K562 (cell line): Measurements from ENCODE around the gene NCAPG2. TPM values are rescaled to one million over a fixed set of nuclear protein-coding genes. Genes with fewer than 3 reads are reported as not detected.

Source experiments
- ATAC-seq: fragments of 200-7000 bp; cut with Tn5 transposase; 3 replicates; pipeline ENCODE4 v1.9.1; 2020; ENCODE audit warnings: moderate library complexity
- BruUV-seq: library from RNA; stranded (reverse); fragments of 400-500 nt; replicated peaks from 2 replicates; lab custom pipeline; 2021; lab: Mats Ljungman, UMichigan
- CTCF ChIA-PET: fragments of 300-600 bp; formaldehyde crosslinking; extraction: SDS; loops from one replicate; lab custom pipeline; 2021; ENCODE audit warnings: low intra/inter-chr PET ratio; lab: Yijun Ruan, JAX
- POLR2A ChIA-PET: fragments of 300-600, 350-650 bp; sonication (Branson Sonifier 250); formaldehyde crosslinking; extraction: SDS; loops from one replicate; lab custom pipeline; 2021; ENCODE audit warnings: antibody characterized with exemption, inconsistent platforms; lab: Yijun Ruan, JAX
- DNase-seq, 4 experiments: peaks; one replicate each; pipeline versions ENCODE4 v3.0.0 to v3.0.0-alpha.2; 2011 to 2018; ENCODE audit warnings: low spot score in 3 of 4, mixed read lengths in 3 of 4; ENCODE audit errors: extremely low read depth in 1 of 4
- FAIRE-seq: peaks from 2 replicates; lab custom pipeline; 2011; peaks lifted over from hg19 to GRCh38; lab: Jason Lieb, UNC
- H2AFZ ChIP-seq: 2 replicates; pipeline ENCODE4 v1.6.0; 2011; ENCODE audit warnings: low read depth, low read length, control low read depth, inconsistent platforms
- H3K27ac ChIP-seq: fragments of 200-600 bp; 3 replicates; pipeline ENCODE4 v1.8.0; 2011; ENCODE audit warnings: low read depth, mild to moderate bottlenecking, control low read depth, inconsistent platforms, low read length, moderate library complexity, mixed read lengths; ENCODE audit errors: extremely low read depth
- H3K27me3 ChIP-seq, 2 experiments: fragments of 300-600 bp in 1 of 2; 2 replicates in 1 of 2; 3 replicates in 1 of 2; pipeline versions ENCODE4 v1.6.0 to v1.8.0; 2011; ENCODE audit warnings: inconsistent platforms in 2 of 2, low read length in 2 of 2, mild to moderate bottlenecking in 1 of 2, mixed read lengths in 1 of 2, moderate library complexity in 1 of 2; ENCODE audit not compliant: control insufficient read depth in 2 of 2, insufficient read depth in 2 of 2
- H3K36me3 ChIP-seq: fragments of 300-600 bp; 3 replicates; pipeline ENCODE4 v1.8.0; 2011; ENCODE audit warnings: mild to moderate bottlenecking, low read length, inconsistent platforms; ENCODE audit not compliant: control insufficient read depth, insufficient read depth
- H3K4me1 ChIP-seq, 2 experiments: fragments of 200-600 bp in 1 of 2; replicated peaks in 1 of 2; 2 replicates in 1 of 2; 3 replicates in 1 of 2; pipeline versions ENCODE4 v1.5.1 to v1.8.0; 2011; ENCODE audit warnings: inconsistent platforms in 2 of 2, low read length in 2 of 2, mild to moderate bottlenecking in 1 of 2, mixed read lengths in 1 of 2, moderate library complexity in 1 of 2; ENCODE audit not compliant: control insufficient read depth in 2 of 2, insufficient read depth in 2 of 2
- H3K4me2 ChIP-seq: 2 replicates; pipeline ENCODE4 v1.6.1; 2011; ENCODE audit warnings: low read length, control low read depth, inconsistent platforms, mixed read lengths; ENCODE audit not compliant: insufficient read depth
- H3K4me3 ChIP-seq: fragments of 200-600 bp; sonication (generic), shearing (Covaris generic); 2 replicates; pipeline ENCODE4 v1.5.1; 2016; ENCODE audit warnings: control low read depth, inconsistent platforms
- H3K79me2 ChIP-seq: fragments of 200-600 bp; 3 replicates; pipeline ENCODE4 v1.8.0; 2011; ENCODE audit warnings: low read length, inconsistent platforms; ENCODE audit not compliant: control insufficient read depth, insufficient read depth
- H3K9ac ChIP-seq, 2 experiments: 2 replicates each; pipeline versions ENCODE4 v1.6.0 to v1.6.1; 2011; ENCODE audit warnings: low read depth in 2 of 2, low read length in 2 of 2, control low read depth in 1 of 2, inconsistent platforms in 1 of 2, mild to moderate bottlenecking in 1 of 2, mixed read lengths in 1 of 2; ENCODE audit not compliant: insufficient read depth in 1 of 2
- H3K9me1 ChIP-seq: one replicate; pipeline ENCODE4 v1.6.0; 2011; ENCODE audit warnings: inconsistent platforms, mild to moderate bottlenecking, low read length, moderate library complexity; ENCODE audit not compliant: control insufficient read depth, insufficient read depth
- H3K9me3 ChIP-seq: replicated peaks from 2 replicates; pipeline ENCODE4 v1.5.1; 2011; ENCODE audit warnings: low read depth, low read length, inconsistent platforms; ENCODE audit not compliant: control insufficient read depth, insufficient read depth
- H4K20me1 ChIP-seq: replicated peaks from 2 replicates; pipeline ENCODE4 v1.6.1; 2011; ENCODE audit warnings: low read length, inconsistent platforms, mixed read lengths; ENCODE audit not compliant: control insufficient read depth, insufficient read depth
- LARP7 ChIP-seq: fragments of 450-650 bp; IDR thresholded peaks from 2 replicates; pipeline ENCODE4 v1.6.1; 2016
- POLR2G ChIP-seq: fragments of 200-400 bp; formaldehyde crosslinking; IDR thresholded peaks from 2 replicates; pipeline ENCODE4 v1.6.1; 2017; ENCODE audit warnings: low read depth, mild to moderate bottlenecking, antibody characterized with exemption, low read length, moderate library complexity
- SMAD3 ChIP-seq: fragments of 450-650 bp; formaldehyde crosslinking; conservative IDR thresholded peaks from 2 replicates; pipeline ENCODE4 v1.4.0; 2020; ENCODE audit warnings: mild to moderate bottlenecking
- WGBS: fragments of 100-300 bp; shearing (Covaris generic); methylation state at CpG from one replicate; pipeline ENCODE4 v1.1.6; 2016; ENCODE audit warnings: low coverage, mixed read lengths; ENCODE audit not compliant: insufficient coverage; ENCODE audit errors: missing lambda C conversion rate; 5-methylcytosine and 5-hydroxymethylcytosine counted together
- in situ Hi-C: fragments of 300-500 bp; cut with MboI; formaldehyde crosslinking; loops from 4 replicates; pipeline ENCODE4 v1.15.0; 2018; ENCODE audit warnings: inconsistent platforms, mixed read lengths
- intact Hi-C: fragments of 100-400 bp; cut with micrococcal nuclease; formaldehyde crosslinking; loops from 2 replicates; pipeline ENCODE4 v1.14.2; 2022
- polyA plus RNA-seq, 8 experiments: library from polyadenylated mRNA; depleted of rRNA in 4 of 8; stranded (reverse) in 5 of 8; unstranded in 3 of 8; fragments of >200 nt; fragmentation: Nextera tagmentation in 2 of 8; fragmentation: Illumina TruSeq in 1 of 8; extraction: Ambion mirVana in 2 of 8; extraction: Trizol in 1 of 8; gene quantifications; 2 replicates each; pipeline versions ENCODE4 v1.2.1 to v1.2.3, GENCODE V29; 2011 to 2014; ENCODE audit warnings: inconsistent platforms in 1 of 8, missing spikeins in 1 of 8
- total RNA-seq, 7 experiments: library from RNA; depleted of rRNA in 6 of 7; stranded (reverse); fragments of >200 nt in 6 of 7; fragmentation: Illumina TruSeq in 2 of 7; extraction: Trizol in 2 of 7; gene quantifications; 2 replicates each; pipeline versions ENCODE4 v1.2.1 to v1.2.3, GENCODE V29; 2011 to 2021; ENCODE audit warnings: low replicate concordance in 1 of 7
- TF ChIP-seq, protein P1 (sequence below): sonication (generic); formaldehyde crosslinking; IDR thresholded peaks from 2 replicates; pipeline ENCODE4 v1.8.1; 2022; ENCODE audit warnings: missing genetic modification reagents
- TF ChIP-seq, protein P2 (sequence below), 3 experiments: fragments of 200-800 bp in 1 of 3; fragments of 250-450 bp in 1 of 3; fragments of 450-650 bp in 1 of 3; sonication (Bioruptor Pico) in 1 of 3; sonication (Bioruptor generic) in 1 of 3; formaldehyde crosslinking in 1 of 3; IDR thresholded peaks; 2 replicates each; pipeline versions ENCODE4 v1.6.1 to v1.8.0; 2016 to 2022; ENCODE audit warnings: mild to moderate bottlenecking in 2 of 3, missing genetic modification characterization in 2 of 3, missing compliant biosample characterization in 1 of 3, moderate library complexity in 1 of 3

Gene NCAPG2
- total and polyA plus RNA-seq, 9 of the 15 experiments (the other 6 are each of a cell fraction or from before 2014, with no cell fraction given) = 21.5 to 127 (median 86.1) TPM

DNA sequence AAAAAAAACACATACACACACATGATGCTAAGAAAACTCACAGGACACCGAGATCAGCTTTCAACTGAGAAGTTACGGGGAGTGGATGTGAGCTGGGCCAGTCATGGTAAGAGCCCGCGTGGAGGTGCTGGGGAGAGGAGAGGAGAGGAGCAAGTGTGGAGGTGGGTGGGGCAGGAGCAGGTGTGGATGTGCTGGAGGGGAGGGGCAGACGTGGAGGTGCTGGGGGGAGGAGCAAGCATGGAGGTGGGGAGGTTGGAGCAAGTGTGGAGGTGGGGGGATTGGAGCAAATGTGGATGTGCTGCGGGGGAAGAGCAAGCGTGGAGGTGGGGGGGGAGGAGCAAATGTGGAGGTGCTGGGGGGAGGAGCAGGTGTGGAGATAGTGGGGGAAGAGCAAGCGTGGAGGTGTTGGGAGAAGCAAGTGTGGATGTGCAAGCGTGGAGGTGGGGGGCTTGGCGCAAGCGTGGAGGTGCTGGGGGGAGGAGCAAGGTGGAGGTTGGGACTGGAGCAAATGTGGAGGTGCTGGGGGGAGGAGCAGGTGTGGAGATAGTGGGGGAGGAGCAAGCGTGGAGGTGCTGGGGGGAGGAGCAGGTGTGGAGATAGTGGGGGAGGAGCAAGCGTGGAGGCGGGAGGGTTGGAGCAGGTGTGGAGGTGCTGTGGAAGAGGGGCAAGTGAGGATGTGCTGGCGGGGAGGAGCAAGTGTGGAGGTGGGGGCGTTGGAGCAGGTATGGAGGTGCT is 24.5 kb upstream of the NCAPG2 start:
- Histone ChIP-seq H3K4me1 (peaks cover 5 to 10% of the 10 kb centered on the region in 2 experiments; a peak in 4 of 5 replicates), H3K27ac (no peak overlapping the region), H3K4me2 (no peak overlapping the region), H4K20me1 (no peaks in the 10 kb centered on the region), H3K9me3 (no peaks in the 10 kb centered on the region), H3K36me3 (peaks cover 37% of the 10 kb centered on the region), H3K9me1 (no peaks in the 10 kb centered on the region), H3K4me3 (no peak overlapping the region), H3K79me2 (no peaks in the 10 kb centered on the region), H3K9ac (peak overlapping the region in 1 of 2 experiments; percentile 7; a peak in 1 of 4 replicates), H3K27me3 (no peaks in the 10 kb centered on the region), H2AFZ (no peak overlapping the region)
- intact Hi-C loops = no loop called here
- in situ Hi-C loops = no loop called here
- ATAC-seq (no peak), DNase-seq (peak in 1 of 4 experiments; percentile 52), FAIRE-seq (no peak)
- 64% methylated on average over 12 of the region's 16 CpGs for WGBS
- POLR2A ChIA-PET = interaction anchor here (0.5 to 2.8 kb wide), 3 partner anchors 11 to 144 kb away, joined by 3 to 14 read pairs (median 4); no protein-coding TSS in a partner anchor
- CTCF ChIA-PET = no interaction called here
- TF ChIP-seq POLR2G = peak; percentile 55; the same call in 1 of the 2 replicates
- TF ChIP-seq, protein P1, sequence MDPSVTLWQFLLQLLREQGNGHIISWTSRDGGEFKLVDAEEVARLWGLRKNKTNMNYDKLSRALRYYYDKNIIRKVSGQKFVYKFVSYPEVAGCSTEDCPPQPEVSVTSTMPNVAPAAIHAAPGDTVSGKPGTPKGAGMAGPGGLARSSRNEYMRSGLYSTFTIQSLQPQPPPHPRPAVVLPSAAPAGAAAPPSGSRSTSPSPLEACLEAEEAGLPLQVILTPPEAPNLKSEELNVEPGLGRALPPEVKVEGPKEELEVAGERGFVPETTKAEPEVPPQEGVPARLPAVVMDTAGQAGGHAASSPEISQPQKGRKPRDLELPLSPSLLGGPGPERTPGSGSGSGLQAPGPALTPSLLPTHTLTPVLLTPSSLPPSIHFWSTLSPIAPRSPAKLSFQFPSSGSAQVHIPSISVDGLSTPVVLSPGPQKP (CRISPR knock-in tag) = no peak
- BruUV-seq = no TSS peak

DNA sequence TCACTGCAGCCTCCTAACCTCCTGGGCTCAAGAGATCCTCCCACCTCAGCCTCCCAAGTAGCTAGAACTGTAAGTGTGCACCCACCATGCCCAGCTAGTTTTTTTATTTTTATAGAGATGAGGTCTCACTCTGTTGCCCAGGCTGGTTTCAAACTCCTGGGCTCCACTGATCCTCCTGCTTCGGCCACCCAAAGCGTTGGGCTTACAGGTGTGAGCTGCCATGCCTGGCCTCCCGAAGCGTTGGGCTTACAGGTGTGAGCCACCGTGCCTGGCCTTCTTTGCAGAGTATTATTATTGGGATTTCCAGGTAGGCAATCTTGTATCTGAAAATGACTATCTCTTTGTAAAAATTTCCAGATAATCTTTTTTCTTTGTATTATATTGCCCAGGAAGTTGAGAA is 23.1 kb upstream of the NCAPG2 start:
- 85% methylated on average over 5 of the region's 5 CpGs for WGBS
- in situ Hi-C loops = no loop called here
- Histone ChIP-seq H3K79me2 (no peaks in the 10 kb centered on the region), H3K27me3 (no peaks in the 10 kb centered on the region), H3K9me3 (no peaks in the 10 kb centered on the region), H3K9me1 (no peaks in the 10 kb centered on the region), H3K36me3 (peaks cover 24% of the 10 kb centered on the region), H3K4me3 (no peak overlapping the region), H3K9ac (no peak overlapping the region), H4K20me1 (no peaks in the 10 kb centered on the region), H3K4me1 (peaks cover 5 to 14% of the 10 kb centered on the region in 2 experiments; a peak in 4 of 5 replicates), H3K27ac (no peak overlapping the region), H3K4me2 (no peak overlapping the region), H2AFZ (no peak overlapping the region)
- CTCF ChIA-PET = no interaction called here
- POLR2A ChIA-PET = interaction anchor here (3.2 kb wide), 1 partner anchor 13 kb away, joined by 6 read pairs; no protein-coding TSS in a partner anchor
- no peak for ATAC-seq
- BruUV-seq = no TSS peak
- TF ChIP-seq LARP7 = no peak
- TF ChIP-seq, protein P2, sequence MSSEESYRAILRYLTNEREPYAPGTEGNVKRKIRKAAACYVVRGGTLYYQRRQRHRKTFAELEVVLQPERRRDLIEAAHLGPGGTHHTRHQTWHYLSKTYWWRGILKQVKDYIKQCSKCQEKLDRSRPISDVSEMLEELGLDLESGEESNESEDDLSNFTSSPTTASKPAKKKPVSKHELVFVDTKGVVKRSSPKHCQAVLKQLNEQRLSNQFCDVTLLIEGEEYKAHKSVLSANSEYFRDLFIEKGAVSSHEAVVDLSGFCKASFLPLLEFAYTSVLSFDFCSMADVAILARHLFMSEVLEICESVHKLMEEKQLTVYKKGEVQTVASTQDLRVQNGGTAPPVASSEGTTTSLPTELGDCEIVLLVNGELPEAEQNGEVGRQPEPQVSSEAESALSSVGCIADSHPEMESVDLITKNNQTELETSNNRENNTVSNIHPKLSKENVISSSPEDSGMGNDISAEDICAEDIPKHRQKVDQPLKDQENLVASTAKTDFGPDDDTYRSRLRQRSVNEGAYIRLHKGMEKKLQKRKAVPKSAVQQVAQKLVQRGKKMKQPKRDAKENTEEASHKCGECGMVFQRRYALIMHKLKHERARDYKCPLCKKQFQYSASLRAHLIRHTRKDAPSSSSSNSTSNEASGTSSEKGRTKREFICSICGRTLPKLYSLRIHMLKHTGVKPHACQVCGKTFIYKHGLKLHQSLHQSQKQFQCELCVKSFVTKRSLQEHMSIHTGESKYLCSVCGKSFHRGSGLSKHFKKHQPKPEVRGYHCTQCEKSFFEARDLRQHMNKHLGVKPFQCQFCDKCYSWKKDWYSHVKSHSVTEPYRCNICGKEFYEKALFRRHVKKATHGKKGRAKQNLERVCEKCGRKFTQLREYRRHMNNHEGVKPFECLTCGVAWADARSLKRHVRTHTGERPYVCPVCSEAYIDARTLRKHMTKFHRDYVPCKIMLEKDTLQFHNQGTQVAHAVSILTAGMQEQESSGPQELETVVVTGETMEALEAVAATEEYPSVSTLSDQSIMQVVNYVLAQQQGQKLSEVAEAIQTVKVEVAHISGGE (CRISPR knock-in tag; IDR thresholded peaks at IDR 0.05) = no peak
- TF ChIP-seq SMAD3 = no peak
- FAIRE-seq = no peak
- DNase-seq = no peak
- intact Hi-C loops = no loop called here
